DOHH2 (cell line): ENCODE results near the gene PDE2A.

Experiments used
- H3F3A ChIP-seq: fragments of 200-600 bp; sonication (generic), shearing (Covaris generic); 2 replicates; pipeline ENCODE4 v1.6.0; 2016; ENCODE audit warnings: antibody characterized with exemption, mild to moderate bottlenecking; ENCODE audit not compliant: control insufficient read depth, insufficient read depth
- H3K27ac ChIP-seq: fragments of 200-600 bp; sonication (generic); 2 replicates; pipeline ENCODE4 v1.5.1; 2014; ENCODE audit warnings: low read depth, mild to moderate bottlenecking, low read length, moderate library complexity
- H3K27me3 ChIP-seq: fragments of 200-600 bp; sonication (generic); 2 replicates; pipeline ENCODE4 v1.6.1; 2014; ENCODE audit warnings: mild to moderate bottlenecking, low read length, mixed read lengths; ENCODE audit not compliant: control insufficient read depth
- H3K36me3 ChIP-seq: fragments of 200-600 bp; sonication (generic); 2 replicates; pipeline ENCODE4 v1.6.1; 2014; ENCODE audit warnings: mild to moderate bottlenecking, low read length, moderate library complexity, mixed read lengths; ENCODE audit not compliant: control insufficient read depth
- H3K4me1 ChIP-seq: fragments of 200-600 bp; sonication (generic); 2 replicates; pipeline ENCODE4 v1.6.1; 2014; ENCODE audit warnings: mild to moderate bottlenecking, low read length, mixed read lengths; ENCODE audit not compliant: control insufficient read depth
- H3K4me2 ChIP-seq: fragments of 200-600 bp; sonication (generic); 2 replicates; pipeline ENCODE4 v1.6.0; 2014; ENCODE audit warnings: mild to moderate bottlenecking, low read length, moderate library complexity
- H3K4me3 ChIP-seq: fragments of 200-600 bp; sonication (generic); 2 replicates; pipeline ENCODE4 v1.5.1; 2014; ENCODE audit warnings: mild to moderate bottlenecking, low read length, mixed read lengths
- H3K79me2 ChIP-seq: fragments of 200-600 bp; sonication (generic); 2 replicates; pipeline ENCODE4 v1.6.1; 2014; ENCODE audit warnings: mild to moderate bottlenecking, low read length, mixed read lengths; ENCODE audit not compliant: control insufficient read depth
- H3K9me2 ChIP-seq: fragments of 200-600 bp; sonication (generic); replicated peaks from 2 replicates; pipeline ENCODE4 v1.6.1; 2014; ENCODE audit warnings: mild to moderate bottlenecking, low read length, mixed read lengths; ENCODE audit not compliant: control insufficient read depth
- H3K9me3 ChIP-seq: fragments of 200-600 bp; sonication (generic); 2 replicates; pipeline ENCODE4 v1.6.1; 2014; ENCODE audit warnings: antibody characterized with exemption, low read length, mixed read lengths; ENCODE audit not compliant: control insufficient read depth, insufficient read depth
- H4K20me1 ChIP-seq: fragments of 200-600 bp; sonication (generic); 2 replicates; pipeline ENCODE4 v1.6.0; 2014; ENCODE audit warnings: low read depth, mild to moderate bottlenecking, antibody characterized with exemption, low read length, moderate library complexity; ENCODE audit not compliant: control insufficient read depth, insufficient read depth
- CTCF ChIP-seq: fragments of 200-600 bp; sonication (generic); IDR thresholded peaks from one replicate; pipeline ENCODE4 v1.5.1; 2014; ENCODE audit warnings: antibody characterized with exemption, mild to moderate bottlenecking, low read depth, low read length; ENCODE audit not compliant: poor library complexity, severe bottlenecking
- EZH2phosphoT487 ChIP-seq: fragments of 200-600 bp; sonication (generic); IDR thresholded peaks from 2 replicates; pipeline ENCODE4 v1.6.1; 2017; ENCODE audit warnings: borderline replicate concordance, mild to moderate bottlenecking, antibody characterized with exemption, low read length, moderate library complexity, mixed read lengths

Gene PDE2A

GRCh38 chr11:72642043-72642883, 32.0 kb downstream of the PDE2A start:
- Histone ChIP-seq H3K79me2 (no peaks in the 10 kb centered on the region), H3K27me3 (peaks cover 21% of the 10 kb centered on the region), H3K27ac (no peak overlapping the region), H3K9me2 (no peaks in the 10 kb centered on the region), H3K9me3 (no peaks in the 10 kb centered on the region), H3K4me1 (peaks cover 9% of the 10 kb centered on the region), H3K36me3 (no peaks in the 10 kb centered on the region), H3K4me2 (peak overlapping the region; percentile 80), H3K4me3 (peak overlapping the region; percentile 65), H3F3A (no peaks in the 10 kb centered on the region), H4K20me1 (no peaks in the 10 kb centered on the region)
- TF ChIP-seq EZH2phosphoT487 (no peak), CTCF (no peak)

GRCh38 chr11:72641522-72642042, 32.6 kb downstream of the PDE2A start:
- H3K4me3 ChIP-seq = no peak overlapping the region
- H3K79me2 ChIP-seq = no peaks in the 10 kb centered on the region
- no peak overlapping the region for H3K4me2 ChIP-seq
- no peaks in the 10 kb centered on the region for H3F3A ChIP-seq
- H3K36me3 ChIP-seq = no peaks in the 10 kb centered on the region
- no peak for TF ChIP-seq CTCF
- TF ChIP-seq EZH2phosphoT487 = no peak
- H3K4me1 ChIP-seq = peaks cover 9% of the 10 kb centered on the region
- no peaks in the 10 kb centered on the region for H4K20me1 ChIP-seq
- peaks cover 24% of the 10 kb centered on the region for H3K27me3 ChIP-seq
- no peak overlapping the region for H3K27ac ChIP-seq
- H3K9me2 ChIP-seq = no peaks in the 10 kb centered on the region
- H3K9me3 ChIP-seq = no peaks in the 10 kb centered on the region

- Histone ChIP-seq H3K79me2 (no peaks in the 10 kb centered on the region), H3K4me3 (no peak overlapping the region), H4K20me1 (no peaks in the 10 kb centered on the region), H3K27ac (no peak overlapping the region), H3K36me3 (no peaks in the 10 kb centered on the region), H3K4me2 (no peak overlapping the region), H3K9me3 (no peaks in the 10 kb centered on the region), H3K27me3 (peaks cover 40% of the 10 kb centered on the region), H3F3A (no peaks in the 10 kb centered on the region), H3K9me2 (no peaks in the 10 kb centered on the region), H3K4me1 (peaks cover 9% of the 10 kb centered on the region)
- TF ChIP-seq EZH2phosphoT487 (no peak), CTCF (no peak)
These were observed 34.5 kb downstream of the PDE2A start for GRCh38 chr11:72639502-72640375.
